ENCODE measurements around the gene ST8SIA3. TPM values are rescaled to one million over a fixed set of nuclear protein-coding genes. Genes with fewer than 3 reads are reported as not detected.

ST8SIA3 gene
- total RNA-seq, 1 experiment from 2014 or later = 1.9 TPM

- no peak overlapping the region for H3T11ph ChIP-seq (ENCODE audit: low read length)
- no peak overlapping the region for H4K5ac ChIP-seq (ENCODE audit: insufficient read length, low read depth, low read length)
- 0 out of 7 replicates have a peak overlapping the region, but pooled peaks of 1 of the 3 experiments have one; percentile 27 for H3K27ac Mint-ChIP-seq
- DNase-seq = no peak
- H3K14ac ChIP-seq (ENCODE audit: insufficient read depth, low read length) = no peak overlapping the region
- no peak overlapping the region for H3K27ac ChIP-seq (ENCODE audit: insufficient read length, low read depth, low read length)
- H2AFZ ChIP-seq (ENCODE audit: low read length) = no peak overlapping the region
- H3K4me1 Mint-ChIP-seq = 0 out of 4 replicates have a peak, but pooled peaks cover 2% of the 10 kb centered on the region in 2 experiments
- H2BK15ac ChIP-seq (ENCODE audit: low read depth, low read length) = no peak overlapping the region
- H3K27me3 ChIP-seq (ENCODE audit: insufficient read depth, low read length) = no peaks in the 10 kb centered on the region
- H3K36me3 Mint-ChIP-seq (ENCODE audit: insufficient read depth in 1 of 3, low read depth in 3 of 3) = no peaks in the 10 kb centered on the region
- no peak overlapping the region for H3K18ac ChIP-seq (ENCODE audit: insufficient read length, low read depth, low read length)
- H4K91ac ChIP-seq (ENCODE audit: insufficient read length, low read depth, low read length) = no peak overlapping the region
- H2AK5ac ChIP-seq (ENCODE audit: insufficient read length, low read length) = no peak overlapping the region
- H3K23ac ChIP-seq (ENCODE audit: insufficient read length, low read depth, low read length) = no peak overlapping the region
- no peak overlapping the region for H2BK12ac ChIP-seq (ENCODE audit: insufficient read length, low read depth, low read length)
- no peak overlapping the region for H4K8ac ChIP-seq (replicated peaks; ENCODE audit: insufficient read length, low read depth, low read length)
- H3K56ac ChIP-seq (ENCODE audit: insufficient read length, low read depth, low read length) = no peak overlapping the region
- whole genome bisulfite sequencing (ENCODE audit: extremely low coverage, insufficient read length, low lambda C conversion rate) = no CpG with 5 or more reads among the region's 1 CpG
- H3K23me2 ChIP-seq (ENCODE audit: insufficient read length, low read depth, low read length, poor library complexity, severe bottlenecking) = no peaks in the 10 kb centered on the region
- no peaks in the 10 kb centered on the region for H3K4me1 ChIP-seq (ENCODE audit: insufficient read depth, low read length)
- H3K79me1 ChIP-seq (ENCODE audit: insufficient read depth, low read depth, low read length, poor library complexity, severe bottlenecking) = no peaks in the 10 kb centered on the region
- no peaks in the 10 kb centered on the region for H3K79me2 ChIP-seq (ENCODE audit: insufficient read depth, low read length)
- H2BK5ac ChIP-seq (ENCODE audit: insufficient read length, low read length) = no peak overlapping the region
- TF ChIP-seq, protein P1, sequence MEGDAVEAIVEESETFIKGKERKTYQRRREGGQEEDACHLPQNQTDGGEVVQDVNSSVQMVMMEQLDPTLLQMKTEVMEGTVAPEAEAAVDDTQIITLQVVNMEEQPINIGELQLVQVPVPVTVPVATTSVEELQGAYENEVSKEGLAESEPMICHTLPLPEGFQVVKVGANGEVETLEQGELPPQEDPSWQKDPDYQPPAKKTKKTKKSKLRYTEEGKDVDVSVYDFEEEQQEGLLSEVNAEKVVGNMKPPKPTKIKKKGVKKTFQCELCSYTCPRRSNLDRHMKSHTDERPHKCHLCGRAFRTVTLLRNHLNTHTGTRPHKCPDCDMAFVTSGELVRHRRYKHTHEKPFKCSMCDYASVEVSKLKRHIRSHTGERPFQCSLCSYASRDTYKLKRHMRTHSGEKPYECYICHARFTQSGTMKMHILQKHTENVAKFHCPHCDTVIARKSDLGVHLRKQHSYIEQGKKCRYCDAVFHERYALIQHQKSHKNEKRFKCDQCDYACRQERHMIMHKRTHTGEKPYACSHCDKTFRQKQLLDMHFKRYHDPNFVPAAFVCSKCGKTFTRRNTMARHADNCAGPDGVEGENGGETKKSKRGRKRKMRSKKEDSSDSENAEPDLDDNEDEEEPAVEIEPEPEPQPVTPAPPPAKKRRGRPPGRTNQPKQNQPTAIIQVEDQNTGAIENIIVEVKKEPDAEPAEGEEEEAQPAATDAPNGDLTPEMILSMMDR (conservative IDR thresholded peaks at IDR 0.05) = no peak
- H3K4me2 ChIP-seq (ENCODE audit: insufficient read depth, insufficient read length, low read length) = no peak overlapping the region
- H3K4me3 Mint-ChIP-seq = no peak overlapping the region
- H3K4ac ChIP-seq (ENCODE audit: low read depth, low read length) = no peak overlapping the region
- H2BK120ac ChIP-seq (ENCODE audit: low read depth, low read length, poor library complexity, severe bottlenecking) = no peak overlapping the region
- H3K9ac ChIP-seq (ENCODE audit: extremely low read depth, insufficient read length, low read length) = no peak overlapping the region
- no peaks in the 10 kb centered on the region for H4K20me1 ChIP-seq (ENCODE audit: control insufficient read depth, insufficient read depth, insufficient read length)
- H2BK20ac ChIP-seq (ENCODE audit: low read depth, low read length, poor library complexity, severe bottlenecking) = no peak overlapping the region
- no peaks in the 10 kb centered on the region; the same call in 1 of the 2 replicates for H3K27me3 Mint-ChIP-seq (ENCODE audit: low read depth)
- no peaks in the 10 kb centered on the region; a peak in 1 of 5 replicates for H3K9me3 Mint-ChIP-seq
- H3K9me3 ChIP-seq (ENCODE audit: control insufficient read depth, low read depth, low read length) = no peaks in the 10 kb centered on the region
These were observed 26.7 kb upstream of the ST8SIA3 start for GRCh38 chr18:57325491-57326166.

Measured in H9 (cell line).